BE2C (cell line): ENCODE data around the gene AUTS2.

Source experiments
- DNase-seq: peaks from one replicate; pipeline ENCODE4 v3.0.0-alpha.2; 2020
- H3K27me3 ChIP-seq: fragments of 250-450 bp; sonication (Bioruptor Pico); 2 replicates; pipeline ENCODE4 v1.5.1; 2020; ENCODE audit warnings: mild to moderate bottlenecking
- H3K36me3 ChIP-seq: fragments of 250-450 bp; sonication (Bioruptor Pico); 2 replicates; pipeline ENCODE4 v1.5.1; 2020; ENCODE audit warnings: mild to moderate bottlenecking
- H3K4me1 ChIP-seq: fragments of 250-450 bp; sonication (Bioruptor Pico); 2 replicates; pipeline ENCODE4 v1.5.1; 2020
- H3K4me3 ChIP-seq: 2 replicates; pipeline ENCODE4 v1.5.1; 2011; ENCODE audit warnings: low read depth, low read length
- H3K9me3 ChIP-seq: fragments of 250-450 bp; sonication (Bioruptor Pico); 2 replicates; pipeline ENCODE4 v1.5.1; 2020
- TF ChIP-seq, protein P1 (sequence below): IDR thresholded peaks from 2 replicates; pipeline ENCODE4 v1.5.1; 2012; ENCODE audit warnings: mild to moderate bottlenecking, low read depth, low read length

Gene AUTS2

DNA sequence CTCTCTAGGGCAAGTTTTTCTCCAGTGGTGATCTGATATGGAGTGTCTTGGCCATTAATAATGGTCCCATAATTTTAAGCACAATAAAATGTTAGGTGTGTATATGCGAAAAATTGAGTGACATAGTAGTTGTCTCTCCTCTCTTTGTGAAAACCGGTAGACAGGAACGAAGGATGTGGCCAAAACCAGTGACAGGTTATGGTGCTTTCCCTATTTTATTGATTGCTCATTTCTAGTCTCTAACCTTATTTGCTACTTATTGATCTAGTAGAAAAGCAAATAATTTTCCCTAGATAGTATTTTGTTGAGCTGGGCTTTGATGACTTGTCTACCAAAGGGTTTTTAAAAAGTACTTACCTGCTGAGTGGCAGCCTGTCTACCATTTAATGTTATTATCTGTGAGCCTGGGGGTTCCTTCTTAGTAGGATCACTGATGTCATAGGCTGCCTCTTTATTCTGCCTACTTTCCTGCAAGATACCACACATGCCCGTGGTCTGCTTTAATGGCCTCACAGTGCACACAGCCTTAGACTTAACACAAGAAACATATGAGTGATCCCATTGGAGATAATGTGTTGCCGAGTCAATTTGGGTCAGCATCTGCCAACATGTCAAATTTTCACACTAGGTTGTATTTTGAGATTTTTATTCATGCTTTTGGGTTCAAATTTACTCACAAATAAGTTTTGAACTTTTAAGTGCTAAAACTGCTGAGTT is 100.0 kb downstream of the AUTS2 start:
- TF ChIP-seq, protein P1, sequence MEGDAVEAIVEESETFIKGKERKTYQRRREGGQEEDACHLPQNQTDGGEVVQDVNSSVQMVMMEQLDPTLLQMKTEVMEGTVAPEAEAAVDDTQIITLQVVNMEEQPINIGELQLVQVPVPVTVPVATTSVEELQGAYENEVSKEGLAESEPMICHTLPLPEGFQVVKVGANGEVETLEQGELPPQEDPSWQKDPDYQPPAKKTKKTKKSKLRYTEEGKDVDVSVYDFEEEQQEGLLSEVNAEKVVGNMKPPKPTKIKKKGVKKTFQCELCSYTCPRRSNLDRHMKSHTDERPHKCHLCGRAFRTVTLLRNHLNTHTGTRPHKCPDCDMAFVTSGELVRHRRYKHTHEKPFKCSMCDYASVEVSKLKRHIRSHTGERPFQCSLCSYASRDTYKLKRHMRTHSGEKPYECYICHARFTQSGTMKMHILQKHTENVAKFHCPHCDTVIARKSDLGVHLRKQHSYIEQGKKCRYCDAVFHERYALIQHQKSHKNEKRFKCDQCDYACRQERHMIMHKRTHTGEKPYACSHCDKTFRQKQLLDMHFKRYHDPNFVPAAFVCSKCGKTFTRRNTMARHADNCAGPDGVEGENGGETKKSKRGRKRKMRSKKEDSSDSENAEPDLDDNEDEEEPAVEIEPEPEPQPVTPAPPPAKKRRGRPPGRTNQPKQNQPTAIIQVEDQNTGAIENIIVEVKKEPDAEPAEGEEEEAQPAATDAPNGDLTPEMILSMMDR: no peak
- H3K4me3 ChIP-seq: no peak overlapping the region
- H3K9me3 ChIP-seq: no peaks in the 10 kb centered on the region
- H3K4me1 ChIP-seq: peaks cover 36% of the 10 kb centered on the region
- H3K36me3 ChIP-seq: no peaks in the 10 kb centered on the region
- H3K27me3 ChIP-seq: no peaks in the 10 kb centered on the region
- DNase-seq: peak; percentile 25

DNA sequence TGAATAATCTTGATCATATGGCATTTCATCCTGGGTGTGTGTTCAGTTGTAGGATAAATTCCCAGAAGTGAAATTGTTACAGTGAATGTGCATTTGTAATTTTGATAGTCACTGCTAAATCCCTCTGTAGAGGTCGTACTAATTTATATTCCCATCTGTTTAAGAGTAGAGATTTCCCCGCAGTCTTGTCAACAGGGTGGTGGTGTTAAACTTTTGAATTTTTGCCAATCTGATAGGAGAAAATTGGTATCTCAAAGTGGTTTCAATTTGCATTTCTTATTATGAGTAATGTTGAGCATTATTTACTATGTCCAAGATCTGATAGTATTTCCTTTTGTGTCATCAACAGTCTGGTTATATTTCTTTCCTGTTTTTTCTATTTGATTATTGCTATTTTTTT is 101.7 kb downstream of the AUTS2 start:
- Histone ChIP-seq H3K36me3 (no peaks in the 10 kb centered on the region), H3K4me1 (peaks cover 43% of the 10 kb centered on the region), H3K27me3 (no peaks in the 10 kb centered on the region; the same call in 1 of the 2 replicates), H3K4me3 (no peak overlapping the region), H3K9me3 (no peaks in the 10 kb centered on the region)
- DNase-seq: no peak
- TF ChIP-seq, protein P1: no peak

DNA sequence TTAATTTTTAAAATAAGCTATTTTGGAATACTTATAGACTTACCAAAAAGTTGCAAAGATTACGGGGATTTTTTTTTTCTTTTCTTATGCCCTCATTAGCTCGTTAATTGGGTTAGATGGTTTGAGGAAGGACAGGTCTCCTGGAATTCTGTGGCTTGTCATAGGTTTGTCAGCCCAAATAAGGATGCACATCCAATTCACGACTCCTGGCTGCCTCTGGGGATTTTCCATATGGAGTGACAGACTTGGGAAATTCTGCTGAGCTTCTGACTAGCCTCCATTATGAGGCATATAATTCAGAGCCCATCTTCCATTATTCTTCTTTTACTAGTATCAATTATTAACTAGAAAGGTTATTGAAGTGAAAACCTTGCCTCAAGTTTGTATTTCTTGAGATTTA is 102.1 kb downstream of the AUTS2 start:
- no peaks in the 10 kb centered on the region for H3K9me3 ChIP-seq
- DNase-seq: peak; percentile 62
- TF ChIP-seq, protein P1: no peak
- no peaks in the 10 kb centered on the region for H3K36me3 ChIP-seq
- H3K4me1 ChIP-seq: peaks cover 43% of the 10 kb centered on the region
- no peaks in the 10 kb centered on the region; the same call in 1 of the 2 replicates for H3K27me3 ChIP-seq
- H3K4me3 ChIP-seq: no peak overlapping the region

DNA sequence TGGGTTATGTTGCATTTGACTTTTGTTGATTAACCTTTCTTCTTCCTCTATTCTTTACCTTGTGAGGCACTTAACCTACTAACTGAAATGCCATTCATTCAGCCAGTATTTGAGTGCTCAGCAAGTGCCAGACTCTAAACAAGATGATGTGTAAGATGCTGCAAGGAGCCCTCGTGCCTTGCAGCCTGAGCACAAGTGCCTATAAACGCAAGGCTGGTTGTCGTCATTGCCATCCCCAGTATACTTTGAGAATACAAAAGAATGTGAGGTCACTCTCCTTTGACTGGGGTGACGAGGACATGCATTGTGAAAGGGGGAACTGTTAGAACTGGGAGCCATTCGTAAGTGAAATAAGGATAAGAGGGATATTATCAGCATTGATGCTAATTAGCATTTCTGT is 103.0 kb downstream of the AUTS2 start:
- no peaks in the 10 kb centered on the region for H3K9me3 ChIP-seq
- no peaks in the 10 kb centered on the region; the same call in 1 of the 2 replicates for H3K27me3 ChIP-seq
- no peak for DNase-seq
- TF ChIP-seq, protein P1: no peak
- peaks cover 43% of the 10 kb centered on the region for H3K4me1 ChIP-seq
- no peaks in the 10 kb centered on the region for H3K36me3 ChIP-seq
- no peak overlapping the region for H3K4me3 ChIP-seq

DNA sequence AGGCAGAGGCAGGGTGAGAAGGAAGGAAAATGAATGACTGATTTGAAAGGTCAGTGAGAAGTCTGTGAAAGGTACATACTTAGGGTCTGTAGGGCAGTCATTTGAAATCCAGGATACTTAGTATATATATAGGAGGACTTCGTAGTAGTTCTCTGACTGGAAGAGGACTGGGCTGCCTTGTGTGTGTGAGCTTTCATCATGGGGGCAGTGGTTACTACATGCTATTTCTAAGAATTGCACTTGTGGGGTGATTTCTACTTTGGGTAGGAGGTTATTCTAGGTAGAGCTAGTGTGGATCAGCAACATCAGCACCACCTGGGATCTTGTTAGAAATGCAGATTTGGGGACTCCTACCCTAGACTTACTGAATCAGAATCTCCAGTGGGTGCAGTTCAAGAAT is 104.1 kb downstream of the AUTS2 start:
- Histone ChIP-seq H3K9me3 (no peaks in the 10 kb centered on the region), H3K4me1 (peaks cover 43% of the 10 kb centered on the region), H3K27me3 (no peaks in the 10 kb centered on the region; the same call in 1 of the 2 replicates), H3K36me3 (no peaks in the 10 kb centered on the region), H3K4me3 (no peak overlapping the region)
- TF ChIP-seq, protein P1: no peak
- DNase-seq: no peak

DNA sequence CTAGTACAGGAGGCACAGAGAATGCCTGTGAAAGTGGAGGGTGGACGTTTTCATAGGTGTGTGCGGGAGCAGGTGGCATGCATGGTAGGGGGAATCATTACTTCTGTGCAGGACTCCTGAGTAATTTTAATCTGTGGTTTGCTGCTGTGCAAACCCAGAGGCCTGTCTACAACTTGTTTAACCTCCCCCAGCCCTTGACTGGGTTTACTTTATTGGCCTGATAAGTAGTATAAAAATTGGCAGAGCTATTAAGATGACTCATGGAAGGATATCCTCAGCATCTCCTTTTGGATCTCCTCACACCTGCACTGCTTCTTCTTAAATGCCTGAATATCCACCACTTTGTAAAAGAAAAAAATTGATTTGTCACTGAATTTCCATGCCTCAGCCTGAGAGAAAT is 104.8 kb downstream of the AUTS2 start:
- Histone ChIP-seq H3K27me3 (no peaks in the 10 kb centered on the region; the same call in 1 of the 2 replicates), H3K4me3 (no peak overlapping the region), H3K9me3 (no peaks in the 10 kb centered on the region), H3K4me1 (peaks cover 36% of the 10 kb centered on the region), H3K36me3 (no peaks in the 10 kb centered on the region)
- TF ChIP-seq, protein P1: no peak
- DNase-seq: no peak
